ENCODE results near the gene CYP19A1. TPM values are rescaled to one million over a fixed set of nuclear protein-coding genes. Genes with fewer than 3 reads are reported as not detected.

Gene CYP19A1
- 1 to 10 TPM in 3 of 4 donors, under 1 TPM in 1; 0.74 to 1.3 (median 1.2) TPM for total RNA-seq
- polyA plus RNA-seq, result 0.45 TPM
- long read RNA-seq, donor 1, partial matches to known transcripts, result 0 of 1 reads
- long read RNA-seq, donor 1, other reads (novel, unspliced or antisense), result 1 of 1 reads
- long read RNA-seq, donor 2, result 0 reads
- long read RNA-seq, donor 3, partial matches to known transcripts, result 0 of 1 reads
- long read RNA-seq, donor 3, other reads (novel, unspliced or antisense), result 1 of 1 reads
- long read RNA-seq, donor 4, partial matches to known transcripts, result 0 of 1 reads
- long read RNA-seq, donor 4, other reads (novel, unspliced or antisense), result 1 of 1 reads

DNA sequence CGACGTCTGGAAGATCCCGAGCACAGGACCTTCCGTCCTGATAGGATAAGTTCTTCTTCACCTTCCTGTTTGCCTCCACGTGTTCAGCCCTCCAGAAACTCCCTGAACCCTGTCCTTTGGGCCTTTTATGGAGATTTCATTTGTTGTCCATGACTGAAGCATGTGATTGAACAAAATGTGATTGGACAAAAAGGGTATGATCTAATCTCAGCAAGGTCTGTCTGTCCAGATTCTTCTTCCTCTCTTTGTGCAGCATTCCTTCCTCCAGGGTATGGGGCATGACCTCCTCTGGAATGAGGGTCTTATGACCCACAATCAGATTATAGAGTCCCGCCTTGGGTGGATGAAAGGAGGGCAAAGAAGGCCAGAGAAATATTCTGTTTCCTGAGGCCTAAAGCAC lies at the start of gene CYP19A1:
Gene CYP19A1 (minus strand): TSS at position 101 of the 400 bp plus-strand sequence. CDS start 95,684 bp downstream, outside the sequence.
- WGBS, result 90% methylated on average over 6 of the region's 6 CpGs
- H3K27me3 ChIP-seq (ENCODE audit: control insufficient read depth, insufficient read depth), result no peaks in the 10 kb centered on the region
- DNase-seq, result no peak
- no peak for ATAC-seq
- peaks cover 2% of the 10 kb centered on the region for H3K4me1 ChIP-seq (ENCODE audit: control insufficient read depth, insufficient read depth, low read length)
- H3K9me3 ChIP-seq (ENCODE audit: control insufficient read depth, low read length), result no peaks in the 10 kb centered on the region
- H3K4me3 ChIP-seq (ENCODE audit: low read length), result no peak within 1 kb of the TSS
- no peak within 1 kb of the TSS for H3K27ac ChIP-seq (ENCODE audit: low read length)
- intact Hi-C loops (cut with DNase I), result no loop called here

DNA sequence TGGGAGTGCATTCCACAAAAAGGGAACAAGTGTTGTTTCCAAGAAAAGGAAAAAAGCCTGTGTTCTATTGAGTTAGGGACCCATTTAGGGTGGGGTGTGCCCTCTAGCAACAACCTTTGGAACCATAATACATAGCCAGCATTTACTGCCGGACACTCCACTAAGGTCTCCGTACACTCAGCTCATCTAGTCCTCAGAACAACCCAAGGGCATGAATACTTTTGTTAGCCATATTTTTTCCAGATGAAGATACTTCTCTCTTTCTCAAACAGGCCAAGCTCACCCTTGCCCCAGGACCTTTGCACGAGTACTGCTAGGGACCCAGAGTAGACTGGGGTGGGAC lies 49.3 kb upstream of the CYP19A1 start:
- DNase-seq, result no peak
- intact Hi-C loops (cut with DNase I), result loop anchor here in 2 of 4 donors (5.0 to 10.0 kb wide), 2 partner anchors 155 to 163 kb away; no protein-coding TSS in a partner anchor
- Histone ChIP-seq H3K9me3 (ENCODE audit: control insufficient read depth, low read length) (no peaks in the 10 kb centered on the region), H3K27me3 (ENCODE audit: control insufficient read depth, insufficient read depth) (no peaks in the 10 kb centered on the region), H3K27ac (ENCODE audit: low read length) (no peak overlapping the region), H3K4me3 (ENCODE audit: low read length) (no peak overlapping the region), H3K4me1 (ENCODE audit: control insufficient read depth, insufficient read depth, low read length) (no peaks in the 10 kb centered on the region)
- 97% methylated on average over 3 of the region's 3 CpGs for WGBS
- ATAC-seq, result no peak

- Histone ChIP-seq H3K27me3 (ENCODE audit: control insufficient read depth, insufficient read depth) (no peaks in the 10 kb centered on the region), H3K4me3 (ENCODE audit: low read length) (no peak overlapping the region), H3K27ac (ENCODE audit: low read length) (no peak overlapping the region), H3K9me3 (ENCODE audit: control insufficient read depth, low read length) (no peaks in the 10 kb centered on the region), H3K4me1 (ENCODE audit: control insufficient read depth, insufficient read depth, low read length) (no peaks in the 10 kb centered on the region)
- no peak for ATAC-seq
- WGBS, result 86% methylated on average over 10 of the region's 10 CpGs
- intact Hi-C loops (cut with DNase I), result loop anchor here in 2 of 4 donors (5.0 to 10.0 kb wide), 2 partner anchors 155 to 162 kb away; no protein-coding TSS in a partner anchor
- DNase-seq, result no peak
Measured at GRCh38 chr15:51386960-51387698, 48.7 kb upstream of the CYP19A1 start.

DNA sequence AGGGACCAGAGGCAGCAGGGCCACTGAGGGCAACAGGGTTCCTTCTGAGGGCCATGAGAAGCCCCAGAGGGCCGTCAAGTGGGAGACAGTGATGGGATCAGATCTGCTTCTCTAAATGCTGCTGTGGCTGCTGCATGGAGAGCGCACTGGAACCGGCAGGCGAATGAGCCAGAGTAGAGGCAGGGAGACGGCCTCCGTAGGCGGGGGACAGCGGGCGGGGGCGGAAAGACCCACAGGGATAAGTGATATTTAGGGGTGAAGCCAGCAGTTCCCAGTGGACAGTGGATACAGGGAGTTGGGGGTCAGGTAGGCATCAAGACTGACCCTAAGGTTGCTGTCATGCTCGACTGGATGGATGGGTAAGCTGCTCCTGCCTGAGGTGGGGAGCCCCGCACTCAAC lies 48.1 kb upstream of the CYP19A1 start:
- Histone ChIP-seq H3K9me3 (ENCODE audit: control insufficient read depth, low read length) (no peaks in the 10 kb centered on the region), H3K4me3 (ENCODE audit: low read length) (no peak overlapping the region), H3K4me1 (ENCODE audit: control insufficient read depth, insufficient read depth, low read length) (no peaks in the 10 kb centered on the region), H3K27me3 (ENCODE audit: control insufficient read depth, insufficient read depth) (no peaks in the 10 kb centered on the region), H3K27ac (ENCODE audit: low read length) (no peak overlapping the region)
- ATAC-seq, result no peak
- intact Hi-C loops (cut with DNase I), result loop anchor here in 2 of 4 donors (5.0 to 10.0 kb wide), 2 partner anchors 154 to 162 kb away; no protein-coding TSS in a partner anchor
- 89% methylated on average over 12 of the region's 12 CpGs for WGBS
- no peak for DNase-seq

DNA sequence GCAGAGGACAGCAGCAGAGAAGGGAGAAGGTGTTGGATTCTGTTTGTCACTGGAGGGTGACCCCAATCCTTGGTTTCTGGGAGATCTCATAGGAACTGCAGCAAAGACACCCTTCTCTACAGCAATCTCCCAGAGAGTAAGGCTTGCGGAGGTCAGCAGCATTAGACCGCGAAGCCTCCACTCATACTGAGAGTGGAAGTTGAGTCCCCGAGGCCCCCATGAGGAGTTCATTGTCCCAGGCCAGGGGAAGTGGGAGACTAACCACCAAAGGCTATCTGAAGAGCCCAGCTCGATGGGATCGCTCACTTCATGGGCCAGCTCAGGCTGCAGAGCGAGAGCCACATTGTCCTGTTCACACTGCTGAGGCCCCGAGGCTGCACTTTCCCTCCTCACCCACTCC lies 47.6 kb upstream of the CYP19A1 start:
- no peak overlapping the region for H3K4me3 ChIP-seq (ENCODE audit: low read length)
- no peaks in the 10 kb centered on the region for H3K4me1 ChIP-seq (ENCODE audit: control insufficient read depth, insufficient read depth, low read length)
- no peaks in the 10 kb centered on the region for H3K27me3 ChIP-seq (ENCODE audit: control insufficient read depth, insufficient read depth)
- intact Hi-C loops (cut with DNase I), result loop anchor here in 2 of 4 donors (5.0 to 10.0 kb wide), 2 partner anchors 154 to 161 kb away; no protein-coding TSS in a partner anchor
- WGBS, result 84% methylated on average over 8 of the region's 8 CpGs
- no peaks in the 10 kb centered on the region for H3K9me3 ChIP-seq (ENCODE audit: control insufficient read depth, low read length)
- DNase-seq (no peak), ATAC-seq (no peak)
- H3K27ac ChIP-seq (ENCODE audit: low read length), result no peak overlapping the region

- no peaks in the 10 kb centered on the region for H3K4me1 ChIP-seq (ENCODE audit: control insufficient read depth, insufficient read depth, low read length)
- intact Hi-C loops (cut with DNase I), result loop anchor here in 3 of 4 donors (2.0 to 10.0 kb wide), 3 partner anchors 102 to 220 kb away; no protein-coding TSS in a partner anchor
- ATAC-seq (peak in 1 of 2 donors; percentile 17), DNase-seq (peak in 2 of 3 donors; percentile 27 to 53)
- H3K27me3 ChIP-seq (ENCODE audit: control insufficient read depth, insufficient read depth), result no peaks in the 10 kb centered on the region
- no peaks in the 10 kb centered on the region for H3K9me3 ChIP-seq (ENCODE audit: control insufficient read depth, low read length)
- 20% methylated on average over 4 of the region's 4 CpGs for WGBS
- no peak overlapping the region for H3K27ac ChIP-seq (ENCODE audit: low read length)
- H3K4me3 ChIP-seq (ENCODE audit: low read length), result no peak overlapping the region
Measured at GRCh38 chr15:51382787-51383186, 44.4 kb upstream of the CYP19A1 start.

DNA sequence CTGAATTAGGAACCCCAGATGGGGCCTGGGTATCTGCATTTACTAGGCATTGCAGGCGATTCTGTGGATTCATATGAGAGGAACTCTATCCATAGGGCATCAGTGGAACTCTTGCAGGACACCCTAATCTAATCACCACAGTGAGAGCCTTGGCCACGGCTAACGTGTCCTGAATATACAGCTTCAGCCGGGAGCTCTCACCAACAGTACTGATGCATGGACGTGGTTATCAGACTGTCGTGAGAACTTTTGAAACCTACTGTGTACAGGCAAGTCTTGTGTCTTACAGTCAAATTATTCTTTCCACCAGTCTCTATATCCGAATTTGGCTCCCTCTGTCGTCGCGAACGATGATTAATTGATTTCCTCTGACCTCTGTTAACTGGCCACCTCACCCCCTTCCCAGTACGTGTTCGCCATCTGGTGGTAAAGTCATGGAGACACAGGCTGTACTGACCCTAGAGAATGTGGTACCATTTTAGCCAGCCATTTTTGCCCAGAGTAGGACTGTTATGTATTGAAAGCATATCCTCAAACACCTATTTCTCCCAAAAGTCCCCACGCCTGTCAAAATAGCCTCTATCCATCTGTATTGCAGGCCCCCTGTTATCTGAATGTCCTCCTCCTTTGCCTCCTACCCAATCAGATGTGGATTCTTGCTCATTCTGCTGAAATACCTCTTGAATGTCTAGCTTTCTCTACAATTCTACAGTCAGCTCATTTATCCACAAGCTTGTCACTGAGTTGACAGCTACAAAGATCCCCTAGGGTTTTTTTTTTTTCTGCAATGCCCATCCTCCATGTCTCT lies 42.8 kb upstream of the CYP19A1 start:
- H3K4me1 ChIP-seq (ENCODE audit: control insufficient read depth, insufficient read depth, low read length), result no peaks in the 10 kb centered on the region
- DNase-seq (peak; percentile 57 to 67 (median 58)), ATAC-seq (peak; percentile 91 to 95)
- WGBS, result 10% methylated on average over 14 of the region's 14 CpGs
- H3K4me3 ChIP-seq (ENCODE audit: low read length), result no peak overlapping the region
- no peaks in the 10 kb centered on the region for H3K27me3 ChIP-seq (ENCODE audit: control insufficient read depth, insufficient read depth)
- H3K9me3 ChIP-seq (ENCODE audit: control insufficient read depth, low read length), result no peaks in the 10 kb centered on the region
- intact Hi-C loops (cut with DNase I), result loop anchor here in 3 of 4 donors (1.0 to 10.0 kb wide), 4 partner anchors 99 to 219 kb away; no protein-coding TSS in a partner anchor
- no peak overlapping the region for H3K27ac ChIP-seq (ENCODE audit: low read length)

DNA sequence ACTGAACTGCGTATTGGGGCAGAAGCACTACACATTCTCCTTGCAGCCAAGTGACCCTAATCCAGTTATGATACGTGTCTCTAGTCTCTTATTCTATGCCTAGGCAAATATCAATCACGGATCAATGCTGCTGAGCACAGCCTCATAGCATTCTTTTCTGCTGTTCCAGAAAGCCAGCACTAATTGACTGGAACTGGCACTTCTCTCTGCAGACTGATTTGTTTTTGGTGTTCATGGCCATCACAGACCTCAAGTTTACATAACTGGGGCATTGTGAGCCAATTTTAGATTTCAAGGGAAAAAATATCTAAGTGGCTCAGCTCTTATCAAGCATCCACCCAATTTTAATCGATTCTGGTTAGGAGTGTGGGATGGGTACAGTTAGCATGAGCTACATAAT lies 41.0 kb upstream of the CYP19A1 start:
- DNase-seq (no peak), ATAC-seq (no peak)
- Histone ChIP-seq H3K27ac (ENCODE audit: low read length) (no peak overlapping the region), H3K4me1 (ENCODE audit: control insufficient read depth, insufficient read depth, low read length) (no peaks in the 10 kb centered on the region), H3K27me3 (ENCODE audit: control insufficient read depth, insufficient read depth) (no peaks in the 10 kb centered on the region), H3K9me3 (ENCODE audit: control insufficient read depth, low read length) (no peaks in the 10 kb centered on the region), H3K4me3 (ENCODE audit: low read length) (no peak overlapping the region)
- 62% methylated on average over 4 of the region's 4 CpGs for WGBS
- intact Hi-C loops (cut with DNase I), result no loop called here

DNA sequence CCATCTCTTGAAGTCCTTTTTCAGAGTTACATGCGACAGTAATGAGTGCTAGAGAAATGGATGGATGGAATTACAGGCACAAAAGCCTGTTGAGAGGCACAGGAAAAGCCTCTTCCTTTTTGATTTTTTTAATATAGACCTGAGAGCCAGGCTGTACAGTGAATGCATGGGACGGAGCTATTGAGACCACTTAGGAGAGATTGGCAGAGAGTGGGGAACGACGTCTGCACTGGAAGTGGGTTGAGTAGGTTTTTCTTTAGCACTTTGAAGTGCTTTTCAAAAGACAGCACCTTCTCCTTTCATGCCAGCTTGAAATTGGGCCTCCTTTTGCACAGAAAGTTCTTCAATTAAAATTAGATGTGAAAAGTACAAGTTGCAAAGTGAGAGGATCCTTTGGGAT lies 40.0 kb upstream of the CYP19A1 start:
- DNase-seq, result no peak
- ATAC-seq, result no peak
- no peaks in the 10 kb centered on the region for H3K4me1 ChIP-seq (ENCODE audit: control insufficient read depth, insufficient read depth, low read length)
- no peak overlapping the region for H3K4me3 ChIP-seq (ENCODE audit: low read length)
- H3K9me3 ChIP-seq (ENCODE audit: control insufficient read depth, low read length), result no peaks in the 10 kb centered on the region
- 88% methylated on average over 4 of the region's 4 CpGs for WGBS
- intact Hi-C loops (cut with DNase I), result no loop called here
- H3K27ac ChIP-seq (ENCODE audit: low read length), result no peak overlapping the region
- no peaks in the 10 kb centered on the region for H3K27me3 ChIP-seq (ENCODE audit: control insufficient read depth, insufficient read depth)

- intact Hi-C loops (cut with DNase I), result no loop called here
- WGBS, result 89% methylated on average over 15 of the region's 15 CpGs
- Histone ChIP-seq H3K27me3 (ENCODE audit: control insufficient read depth, insufficient read depth) (no peaks in the 10 kb centered on the region), H3K4me1 (ENCODE audit: control insufficient read depth, insufficient read depth, low read length) (no peaks in the 10 kb centered on the region), H3K27ac (ENCODE audit: low read length) (no peak overlapping the region), H3K9me3 (ENCODE audit: control insufficient read depth, low read length) (no peaks in the 10 kb centered on the region), H3K4me3 (ENCODE audit: low read length) (no peak overlapping the region)
- ATAC-seq (no peak), DNase-seq (no peak)
Measured at GRCh38 chr15:51377038-51377786, 38.8 kb upstream of the CYP19A1 start.

Data from right cardiac atrium (tissue), 5 donors.